DND-41 (cell line): Measurements from ENCODE around the gene PAFAH1B1.

Source experiments
- CTCF ChIP-seq: IDR thresholded peaks from 2 replicates; pipeline ENCODE4 v1.5.1; 2012; ENCODE audit warnings: borderline replicate concordance, low read length, moderate library complexity, mild to moderate bottlenecking; ENCODE audit not compliant: poor library complexity, severe bottlenecking; ENCODE audit errors: extremely low read depth
- EZH2 ChIP-seq: IDR thresholded peaks from 3 replicates; pipeline ENCODE4 v1.6.1; 2012; ENCODE audit warnings: borderline replicate concordance, low read depth, mild to moderate bottlenecking, moderate library complexity, low read length, inconsistent platforms; ENCODE audit not compliant: severe bottlenecking

- no peak for TF ChIP-seq EZH2
- TF ChIP-seq CTCF: no peak
These were observed 104.2 kb downstream of the PAFAH1B1 start for GRCh38 chr17:2697611-2698162.
